ENCODE results near the gene ESF1. TPM values are rescaled to one million over a fixed set of nuclear protein-coding genes. Genes with fewer than 3 reads are reported as not detected.

The ESF1 gene
- total and polyA plus RNA-seq, 2 of the 8 experiments (the other 6 are each of a cell fraction or from before 2014, with no cell fraction given), result 1.1 to 32.9 TPM

- no peak for TF ChIP-seq EZH2 (IDR thresholded peaks at IDR 0.05; ENCODE audit: low read depth, low read length, severe bottlenecking)
- no peak for TF ChIP-seq SUZ12 (IDR thresholded peaks at IDR 0.05; ENCODE audit: low read length)
- TF ChIP-seq GTF2F1 (IDR thresholded peaks at IDR 0.05; ENCODE audit: borderline replicate concordance, low read depth, low read length), result no peak
- TF ChIP-seq TAF7 (optimal IDR thresholded peaks at IDR 0.05; ENCODE audit: borderline replicate concordance, low read depth, low read length), result no peak
Measured at GRCh38 chr20:13777171-13777601, 7.5 kb downstream of the ESF1 start (continued).

Measured in H1 (cell line).